Retina (tissue), 1 donor: ENCODE results near the gene PXYLP1.

Source experiments
- DNase-seq: peaks from one replicate; pipeline ENCODE4 v3.0.0-alpha.2; 2016

PXYLP1 gene

DNA sequence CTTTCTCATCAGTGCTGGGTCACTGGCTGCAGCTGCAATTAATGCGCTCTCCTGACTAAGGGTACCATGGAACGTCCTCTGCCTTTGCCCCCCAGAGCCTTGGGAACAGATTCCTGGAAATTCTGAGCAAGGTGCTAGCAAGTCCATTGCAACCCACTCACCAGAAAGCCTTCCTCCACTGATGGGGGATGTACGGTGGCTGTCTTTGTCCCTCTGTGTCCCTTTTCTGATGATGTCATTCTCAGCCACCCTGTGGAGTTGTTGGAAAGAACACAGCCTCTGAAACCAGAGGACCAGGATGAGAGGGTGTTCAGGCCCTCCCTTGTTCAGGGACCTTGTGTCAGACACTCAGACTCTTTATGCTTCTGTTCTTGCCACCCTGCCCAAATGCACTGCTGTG is 98.6 kb downstream of the PXYLP1 start:
- DNase-seq, result peak; percentile 60

DNA sequence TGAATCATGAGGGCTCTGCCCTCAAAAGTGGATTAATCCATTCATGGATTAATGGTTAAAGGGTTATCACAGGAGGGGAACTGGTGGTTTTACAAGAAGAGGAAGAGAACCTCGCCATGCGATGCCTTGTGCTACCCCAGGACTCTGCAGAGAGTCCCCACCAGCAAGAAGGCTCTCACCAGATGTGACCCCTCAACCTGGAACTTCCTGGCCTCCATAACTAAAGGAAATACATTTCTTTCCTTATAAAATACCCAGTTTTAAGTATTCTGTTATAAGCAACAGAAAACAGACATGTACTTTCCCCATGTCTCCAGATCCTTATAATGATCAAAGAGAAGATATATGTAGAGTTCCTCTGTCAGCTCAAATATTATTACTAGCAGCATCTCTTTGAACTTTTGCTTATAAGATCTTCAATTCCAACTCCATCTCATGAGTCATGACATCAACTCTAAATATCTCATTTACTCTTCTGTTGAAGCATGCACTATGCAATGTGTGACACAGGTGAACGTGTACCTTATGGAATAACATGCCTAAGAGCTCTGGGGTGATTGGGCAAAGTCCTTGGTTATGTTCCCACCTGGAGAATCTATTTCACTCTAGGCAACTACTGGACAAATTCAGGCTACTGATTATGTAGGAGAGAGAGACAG is 99.2 kb downstream of the PXYLP1 start:
- DNase-seq, result no peak

- peak; percentile 51 for DNase-seq
These were observed 100.0 kb downstream of the PXYLP1 start for GRCh38 chr3:141331377-141332318.

- DNase-seq, result no peak
These were observed 100.8 kb downstream of the PXYLP1 start for GRCh38 chr3:141332416-141332815.

GRCh38 chr3:141333836-141334626 is 102.4 kb downstream of the PXYLP1 start:
- no peak for DNase-seq

DNA sequence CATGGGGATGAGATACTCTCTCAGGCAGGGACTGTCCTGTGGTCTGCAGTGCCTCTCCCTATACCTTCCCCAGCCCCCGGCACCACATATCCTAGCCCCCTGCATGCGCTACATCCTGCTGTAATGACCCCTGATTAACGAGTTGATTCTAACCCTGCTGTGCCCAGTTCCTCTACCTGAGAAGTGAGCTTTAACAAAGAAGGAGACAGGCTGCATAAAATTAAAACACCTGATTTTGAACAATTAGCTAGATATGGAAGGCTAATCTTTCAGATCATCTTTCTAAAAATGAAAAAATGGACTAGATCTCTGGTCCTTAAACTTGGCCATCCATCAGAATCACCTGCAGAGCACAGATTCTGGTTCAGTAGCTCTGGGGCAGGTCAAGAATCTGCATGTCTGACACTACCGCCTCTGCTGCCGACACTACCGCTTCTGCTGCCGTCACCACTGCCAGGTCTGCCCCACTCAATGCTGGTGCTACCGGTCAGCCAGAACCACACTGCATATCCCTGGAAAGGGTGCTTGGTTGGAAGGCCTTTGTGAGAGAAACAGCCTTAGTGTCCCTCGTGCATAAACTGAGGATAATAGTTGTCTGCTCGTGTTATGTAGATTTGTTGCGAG is 103.1 kb downstream of the PXYLP1 start:
- DNase-seq, result no peak

- no peak for DNase-seq
These were observed 104.0 kb downstream of the PXYLP1 start for GRCh38 chr3:141335531-141336061.

DNA sequence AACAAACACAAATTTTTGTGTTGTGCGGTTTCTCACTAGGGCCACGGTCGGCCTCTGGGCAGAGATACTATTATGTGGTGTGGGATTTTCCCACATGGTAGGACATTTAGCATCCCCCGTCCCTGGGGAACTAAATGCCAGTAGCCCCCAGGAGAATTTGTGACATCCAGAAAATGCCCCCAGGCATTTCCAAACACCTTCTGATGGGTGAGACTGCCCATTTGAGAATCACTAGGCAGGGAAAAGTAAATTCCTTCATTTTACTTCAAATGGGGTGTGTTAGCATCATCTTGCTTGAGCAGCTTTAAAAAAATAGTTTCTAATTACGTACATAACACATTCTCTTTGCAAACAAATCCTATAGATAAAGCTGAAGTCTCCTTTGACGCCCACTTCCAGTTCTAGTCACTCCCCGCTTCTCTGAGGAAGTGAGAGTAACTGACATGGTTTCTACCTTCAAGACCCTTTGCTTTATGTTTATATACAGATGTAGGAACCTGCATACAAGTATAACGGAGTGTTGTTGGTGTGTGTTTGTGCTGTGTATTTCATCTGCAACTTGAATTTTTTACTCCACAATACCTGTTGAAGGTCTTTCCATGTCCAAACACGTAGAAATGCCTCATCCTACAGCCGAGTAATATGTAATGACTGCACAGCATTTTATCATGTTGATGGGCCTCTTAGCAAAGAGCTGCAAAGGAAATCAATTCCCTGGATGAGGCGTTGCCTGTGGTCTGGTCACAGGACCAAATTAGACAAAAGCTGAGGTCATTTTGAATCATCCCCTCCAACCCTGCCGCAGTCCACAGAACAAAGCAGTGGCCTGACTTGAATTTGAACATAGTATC is 105.3 kb downstream of the PXYLP1 start:
- DNase-seq, result no peak

DNA sequence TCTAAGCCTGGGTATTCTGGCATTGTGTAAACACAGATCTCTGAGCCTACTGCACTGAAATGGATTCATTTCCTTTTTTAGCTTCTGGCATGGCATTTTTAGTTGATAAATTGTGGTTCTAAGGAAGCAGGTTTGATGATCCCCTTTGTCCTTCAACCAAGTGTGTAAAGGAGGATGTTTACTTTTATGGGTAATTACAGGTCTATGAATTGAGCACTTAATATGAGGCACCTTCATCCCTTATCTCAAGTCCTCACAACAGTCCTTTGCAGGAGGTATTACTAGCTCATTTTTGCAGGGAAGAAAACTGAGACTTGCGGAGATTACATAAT is 105.9 kb downstream of the PXYLP1 start:
- DNase-seq, result no peak

GRCh38 chr3:141337991-141338390 is 106.4 kb downstream of the PXYLP1 start:
- DNase-seq, result no peak

GRCh38 chr3:141338881-141339280 is 107.3 kb downstream of the PXYLP1 start:
- DNase-seq, result no peak

DNA sequence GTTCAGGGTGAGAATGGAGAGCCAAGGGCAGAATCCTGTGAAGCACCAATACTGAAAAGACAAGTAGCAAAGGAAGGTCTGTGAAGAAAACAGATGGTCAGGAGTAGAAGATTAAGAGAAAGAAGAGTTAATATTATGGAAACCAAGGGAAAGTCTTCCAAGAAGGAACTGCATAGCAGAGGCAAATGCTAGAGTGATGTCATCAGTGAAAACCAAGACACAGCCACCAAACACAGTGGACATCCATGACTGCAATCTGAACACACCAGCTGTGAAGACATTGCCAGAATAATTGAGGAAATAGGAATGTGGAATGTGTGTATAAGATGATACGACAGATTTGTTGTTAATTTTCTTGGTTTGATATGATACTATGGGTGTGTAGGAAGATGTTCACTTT is 109.9 kb downstream of the PXYLP1 start:
- no peak for DNase-seq

DNA sequence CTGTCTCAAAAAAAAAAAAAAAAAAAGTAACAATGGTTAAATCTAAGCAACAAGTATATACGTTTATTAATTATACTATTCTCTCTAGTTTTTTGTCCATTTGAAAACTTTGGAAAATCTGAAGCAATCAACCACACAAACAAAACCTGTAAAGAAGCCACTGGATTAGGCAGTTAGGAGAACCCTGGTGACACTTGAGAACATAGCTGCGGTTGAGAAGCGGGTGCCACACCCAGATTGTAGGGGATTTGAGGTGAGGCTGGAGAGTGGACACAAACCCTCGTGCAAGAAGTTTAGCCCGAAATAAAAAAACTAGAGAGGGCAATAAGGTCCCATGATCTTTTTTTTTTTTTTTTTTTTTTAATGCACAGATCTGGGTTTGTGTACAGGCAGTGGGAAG is 110.8 kb downstream of the PXYLP1 start:
- no peak for DNase-seq

- DNase-seq, result no peak
These were observed 111.5 kb downstream of the PXYLP1 start for GRCh38 chr3:141343077-141343476.

GRCh38 chr3:141343865-141344271 is 112.2 kb downstream of the PXYLP1 start:
- no peak for DNase-seq
